Hippocampal formation (tissue), 2 donors: ENCODE data around the gene CCDC78.
A peak's percentile ranks its signal among the peaks of the same experiment; 100 is the strongest.

Experiments
- DNase-seq, 2 donors: peaks; one replicate each; lab custom pipeline; 2025; lab: John Stamatoyannopoulos, UW

The CCDC78 gene

DNA sequence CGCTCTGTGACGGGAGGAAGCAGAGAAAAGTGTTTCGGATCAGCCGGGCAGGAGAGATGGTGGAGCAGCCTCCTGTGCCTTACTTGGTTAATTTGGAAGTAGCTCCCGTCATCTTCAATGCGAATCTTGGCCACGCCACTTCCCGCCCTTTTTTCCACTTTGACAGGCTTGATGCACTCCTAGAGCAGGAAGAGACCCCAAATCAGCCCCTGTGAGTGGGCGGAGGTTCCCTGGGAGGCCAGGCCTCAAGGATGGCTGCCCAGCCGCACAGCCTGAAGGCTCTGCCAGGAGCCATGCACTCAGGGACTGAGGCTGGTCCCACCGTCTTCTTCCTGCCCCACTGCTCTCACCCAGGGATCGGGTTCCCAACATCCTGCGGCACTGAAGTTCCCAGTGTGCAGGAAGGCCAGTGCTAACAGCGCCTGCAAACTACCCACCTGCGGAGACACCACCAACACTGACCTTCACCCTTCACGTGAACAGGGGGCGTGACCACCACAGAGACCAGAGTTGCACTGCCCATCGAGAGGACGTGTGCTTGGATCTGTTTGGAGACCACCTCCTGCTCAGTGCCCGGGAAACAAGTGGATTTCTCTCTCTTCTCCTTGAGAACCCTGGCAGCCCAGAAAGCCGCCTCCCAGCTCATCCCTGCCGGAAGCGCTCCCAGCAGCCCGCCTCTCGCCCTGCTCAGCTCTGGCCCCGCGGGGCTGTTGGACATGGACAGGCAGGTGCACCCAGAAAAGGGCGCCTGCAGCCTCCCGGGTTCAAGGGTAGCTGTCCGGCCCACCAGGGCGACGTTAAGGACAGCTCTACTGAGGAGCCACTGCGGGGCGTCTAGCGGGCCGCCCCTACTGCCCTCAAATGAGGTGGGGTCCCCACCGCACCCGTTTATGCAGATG, 13.6 kb upstream of the CCDC78 start:
- no peak for DNase-seq

- no peak for DNase-seq
Measured at GRCh38 chr16:736936-737481, 10.8 kb upstream of the CCDC78 start.

- DNase-seq = no peak
Measured at GRCh38 chr16:735982-736453, 9.8 kb upstream of the CCDC78 start.

DNA sequence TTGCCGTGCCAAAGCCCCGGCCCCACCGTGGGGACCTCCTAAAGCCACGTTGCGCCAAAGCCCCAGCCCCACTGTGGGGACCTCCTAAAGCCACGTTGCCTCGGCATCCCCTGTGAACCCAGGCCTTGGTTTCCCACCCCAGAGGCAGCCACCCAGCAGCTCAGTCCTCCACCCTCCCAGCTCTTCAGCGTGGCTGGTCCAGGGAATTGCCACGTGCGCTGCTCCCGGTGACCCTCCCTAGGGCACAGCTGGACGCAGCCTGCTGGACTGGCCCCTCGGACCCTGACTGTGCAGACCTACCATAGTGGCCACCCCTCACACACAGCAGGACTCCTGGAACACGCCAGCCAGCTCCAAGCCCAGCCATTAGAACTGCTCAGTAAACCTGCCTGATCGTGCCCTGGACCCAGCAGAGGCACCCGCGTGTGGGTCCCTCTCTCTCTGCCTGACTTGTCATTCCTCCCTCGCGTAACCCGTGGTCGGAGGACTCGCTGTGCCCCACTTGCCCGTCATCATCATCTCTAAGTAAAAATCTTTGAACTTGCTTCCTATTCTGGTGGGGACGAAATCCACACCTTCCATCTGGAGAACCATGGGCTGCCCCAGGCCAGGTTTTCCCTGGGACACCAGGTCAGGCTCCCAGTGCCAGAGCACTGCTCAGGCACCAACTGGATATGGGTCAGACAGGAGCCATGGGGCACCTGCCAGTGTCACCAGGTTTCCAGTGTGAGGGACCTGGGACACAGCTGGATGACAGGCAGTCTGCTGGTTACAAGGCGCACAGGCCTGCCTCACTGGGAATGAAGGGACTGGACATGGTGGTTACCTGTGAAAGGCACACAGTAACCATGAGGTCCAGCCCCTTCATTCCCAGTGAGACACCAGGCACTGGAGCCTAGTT, 9.0 kb upstream of the CCDC78 start:
- DNase-seq = no peak

GRCh38 chr16:734208-734980, 8.2 kb upstream of the CCDC78 start:
- no peak for DNase-seq

GRCh38 chr16:733382-734207, 7.4 kb upstream of the CCDC78 start:
- DNase-seq = no peak

DNA sequence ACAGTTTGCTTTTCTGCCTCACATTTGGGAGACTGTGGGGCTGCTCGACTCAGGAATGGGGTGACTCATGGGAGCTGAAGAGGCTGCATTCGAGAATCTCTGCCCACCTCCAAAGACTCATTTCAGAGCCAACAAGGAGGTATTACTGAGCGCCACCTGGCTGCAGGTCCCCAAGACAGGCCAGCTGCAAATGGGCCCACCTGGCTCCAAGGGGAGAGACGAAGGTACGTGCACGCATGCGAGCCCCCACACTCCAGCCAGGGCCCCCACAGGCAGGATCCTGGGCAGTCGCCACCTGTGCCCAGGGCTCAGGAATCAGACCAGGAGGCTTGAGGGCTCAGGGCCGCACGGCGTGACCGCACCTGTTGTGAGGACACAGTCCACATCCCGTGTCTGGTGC, 6.7 kb upstream of the CCDC78 start:
- no peak for DNase-seq

DNA sequence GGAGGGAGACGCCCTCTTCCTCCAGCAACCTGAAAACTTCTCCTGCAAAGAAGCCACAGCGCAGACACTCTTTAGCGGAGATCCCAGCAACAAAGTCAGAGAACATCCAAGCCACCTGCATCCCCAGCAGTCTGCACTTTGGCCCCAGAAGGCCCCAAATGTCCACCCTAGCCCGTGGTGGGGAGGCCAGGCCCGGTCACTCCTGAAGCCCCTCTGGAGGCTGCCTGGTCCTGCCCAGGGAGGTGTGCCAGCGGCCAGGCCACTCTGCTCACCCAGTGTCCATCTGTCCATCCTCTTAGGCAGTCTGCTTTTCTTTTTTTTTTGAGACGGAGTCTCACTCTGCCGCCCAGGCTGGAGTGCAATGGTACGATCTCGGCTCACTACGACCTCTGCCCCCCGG, 6.1 kb upstream of the CCDC78 start:
- no peak for DNase-seq

DNA sequence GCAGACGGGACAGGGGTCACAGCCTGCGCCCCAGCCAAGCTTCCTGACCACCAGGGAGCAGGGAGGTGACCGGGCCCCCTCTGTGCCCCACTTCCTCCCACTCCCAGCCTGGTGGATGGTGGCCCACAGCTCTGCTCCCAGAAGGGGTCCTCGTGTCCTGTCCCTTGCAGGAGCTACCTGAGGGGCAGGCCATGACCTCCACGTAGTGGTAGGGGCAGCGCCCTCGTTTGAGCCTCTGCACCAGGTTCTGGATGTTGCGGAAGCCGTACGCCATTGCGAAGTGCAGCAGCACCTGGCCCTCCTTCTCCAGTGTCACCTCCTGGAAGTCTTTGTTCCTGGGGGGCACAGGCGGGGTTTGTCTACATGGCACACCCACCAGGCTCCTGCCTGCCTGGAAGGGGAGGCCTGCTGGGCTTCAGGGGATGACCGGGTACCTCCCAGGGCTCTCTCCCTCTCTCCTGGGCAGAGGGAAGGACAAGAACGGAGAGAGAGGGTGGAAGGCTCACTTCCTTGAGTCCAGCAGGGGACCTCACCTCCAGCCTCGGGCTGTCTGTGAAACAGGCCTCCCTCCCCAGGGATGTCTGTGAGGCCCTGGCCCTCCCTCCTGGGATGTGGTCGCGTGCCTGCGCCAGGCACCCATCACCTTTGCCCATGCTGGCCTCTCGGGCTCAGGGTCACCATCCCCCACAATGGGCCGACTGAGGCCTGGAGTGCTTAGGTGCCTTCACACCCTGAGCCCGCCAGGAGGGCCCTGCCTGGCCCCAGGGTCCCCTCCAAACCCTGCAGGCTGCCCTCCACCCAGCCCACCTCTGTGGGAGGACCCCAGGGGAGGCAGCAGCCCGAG, 4.6 kb upstream of the CCDC78 start:
- DNase-seq = no peak

GRCh38 chr16:729768-730665, 3.8 kb upstream of the CCDC78 start:
- DNase-seq = no peak

GRCh38 chr16:728890-729744, 2.9 kb upstream of the CCDC78 start:
- DNase-seq = no peak

GRCh38 chr16:728131-728889, 2.1 kb upstream of the CCDC78 start:
- DNase-seq = peak in 1 of 2 donors; percentile 47

- DNase-seq = no peak
Measured at GRCh38 chr16:727291-727977, 1.2 kb upstream of the CCDC78 start.

DNA sequence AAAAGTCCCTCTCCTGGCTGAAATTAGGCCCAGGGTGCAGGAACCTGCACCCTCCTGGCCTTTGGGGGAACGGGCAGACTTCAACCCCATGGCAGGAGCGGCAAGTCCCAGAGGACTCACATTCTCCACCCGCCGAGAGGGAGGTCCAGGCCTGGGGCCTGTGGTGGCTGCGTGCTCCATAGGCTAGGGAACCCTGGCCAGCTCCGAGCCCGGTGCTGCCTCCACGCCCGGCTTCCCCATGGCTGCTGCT, 130 bp downstream of the CCDC78 start:
- no peak for DNase-seq

- DNase-seq = no peak
Measured at GRCh38 chr16:725463-726187, 618 bp downstream of the CCDC78 start.

DNA sequence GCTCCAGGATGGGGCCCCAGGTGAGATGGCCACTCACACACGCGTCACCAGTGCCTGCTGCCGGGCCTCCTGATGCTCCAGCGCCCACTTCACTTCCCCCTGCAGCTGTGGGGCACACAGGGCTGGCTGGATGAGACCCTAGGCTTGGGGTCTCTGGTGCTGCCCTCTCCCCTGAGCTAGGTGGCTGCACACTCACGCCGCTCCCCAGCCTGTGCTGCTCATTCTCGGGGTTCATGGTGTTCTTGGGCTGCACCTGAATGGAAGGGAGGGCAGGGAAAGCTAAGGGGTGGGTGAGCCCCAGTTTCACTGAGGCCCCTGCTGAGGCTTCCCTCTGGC, 1.2 kb downstream of the CCDC78 start:
- no peak for DNase-seq
